Upper lobe of left lung (tissue), 6 donors: ENCODE measurements around the gene FBXL13. TPM values are rescaled to one million over a fixed set of nuclear protein-coding genes. Genes with fewer than 3 reads are reported as not detected.
"Not testable (repeated sequence)": the region's sequence is repeated elsewhere in the genome, so short reads cannot be mapped to it uniquely, and the experiment has no call there.

Source experiments
- ATAC-seq, 2 donors: fragments of 200-7000 bp; cut with Tn5 transposase; one replicate each; pipeline ENCODE4 v1.9.1; 2022; ENCODE audit warnings: mild to moderate bottlenecking in 2 of 2, moderate library complexity in 2 of 2; ENCODE audit not compliant: low FRiP score in 2 of 2
- DNase-seq, 2 donors: peaks; one replicate each; pipeline ENCODE4 v3.0.0-alpha.2; 2019 to 2020
- H3K27ac ChIP-seq, 4 donors: fragments of 200-600 bp; sonication (generic); one replicate each; pipeline ENCODE4 v1.5.1; 2016 to 2019
- H3K27me3 ChIP-seq, 4 donors: fragments of 200-600 bp; sonication (generic); one replicate each; pipeline ENCODE4 v1.5.1; 2017 to 2019
- H3K36me3 ChIP-seq, 4 donors: fragments of 200-600 bp; sonication (generic); one replicate each; pipeline ENCODE4 v1.5.1; 2016 to 2019
- H3K4me1 ChIP-seq, 4 donors: fragments of 200-600 bp; sonication (generic); one replicate each; pipeline ENCODE4 v1.5.1; 2018 to 2019
- H3K4me3 ChIP-seq, 4 donors: fragments of 200-600 bp; sonication (generic); one replicate each; pipeline ENCODE4 v1.5.1; 2017 to 2019; ENCODE audit warnings: mild to moderate bottlenecking in 2 of 4, moderate library complexity in 1 of 4
- H3K9me3 ChIP-seq, 4 donors: fragments of 200-600 bp; sonication (generic); one replicate each; pipeline ENCODE4 v1.5.1; 2018 to 2019
- EP300 ChIP-seq, 4 donors: sonication (generic); formaldehyde crosslinking; IDR thresholded peaks; one replicate each; pipeline ENCODE4 v1.5.1; 2017; ENCODE audit warnings: antibody characterized with exemption in 4 of 4, control low read depth in 2 of 4
- POLR2A ChIP-seq, 4 donors: fragments of 450-650 bp; IDR thresholded peaks; one replicate each; pipeline ENCODE4 v1.5.1; 2016 to 2017; ENCODE audit warnings: antibody characterized with exemption in 4 of 4, mild to moderate bottlenecking in 2 of 4
- POLR2AphosphoS5 ChIP-seq, 2 donors: sonication (generic); formaldehyde crosslinking; IDR thresholded peaks; one replicate each; pipeline ENCODE4 v1.5.1; 2017; ENCODE audit warnings: antibody characterized with exemption in 2 of 2
- WGBS, 2 donors: methylation state at CpG; one replicate each; pipeline ENCODE4 v1.1.5; 2017 to 2018; 5-methylcytosine and 5-hydroxymethylcytosine counted together
- total RNA-seq, 6 donors: library from RNA; depleted of rRNA in 4 of 6; stranded (reverse); fragments of >200 nt in 4 of 6; gene quantifications; one replicate each; pipeline versions ENCODE4 v1.1.0 to v1.2.1, GENCODE V29; 2016 to 2021
- TF ChIP-seq, protein P1 (sequence below), 6 experiments: fragments of 450-650 bp in 4 of 6; fragments of 200-600 bp in 2 of 6; sonication (generic) in 2 of 6; IDR thresholded peaks; one replicate each; pipeline ENCODE4 v1.5.1; 2016 to 2019; ENCODE audit warnings: antibody characterized with exemption in 6 of 6
- donor health status: DM: no; HTN: no; CAD: no; lungs with moderate emphysema.
- donor health status: DM: no; HTN: yes; CAD: no; lungs with severe emphysema.

FBXL13 gene
- total RNA-seq, 6 donors from 2014 or later: 1.6 to 11.6 (median 2.9) TPM

- no peaks in the 10 kb centered on the region for H3K9me3 ChIP-seq
- no peaks in the 10 kb centered on the region for H3K36me3 ChIP-seq
- DNase-seq (no peak), ATAC-seq (no peak)
- H3K4me3 ChIP-seq: no peak overlapping the region
- 78 to 89% methylated on average over 1 of the region's 1 CpG for WGBS, 2 donors
- no peak overlapping the region for H3K27ac ChIP-seq
- no peaks in the 10 kb centered on the region for H3K27me3 ChIP-seq
- no peaks in the 10 kb centered on the region for H3K4me1 ChIP-seq
- no peak for TF ChIP-seq POLR2AphosphoS5 (IDR thresholded peaks at IDR 0.05)
These were observed 92.4 kb downstream of the FBXL13 start for GRCh38 chr7:102982235-102982634.

- TF ChIP-seq POLR2A (IDR thresholded peaks at IDR 0.05): no peak
- TF ChIP-seq, protein P1, sequence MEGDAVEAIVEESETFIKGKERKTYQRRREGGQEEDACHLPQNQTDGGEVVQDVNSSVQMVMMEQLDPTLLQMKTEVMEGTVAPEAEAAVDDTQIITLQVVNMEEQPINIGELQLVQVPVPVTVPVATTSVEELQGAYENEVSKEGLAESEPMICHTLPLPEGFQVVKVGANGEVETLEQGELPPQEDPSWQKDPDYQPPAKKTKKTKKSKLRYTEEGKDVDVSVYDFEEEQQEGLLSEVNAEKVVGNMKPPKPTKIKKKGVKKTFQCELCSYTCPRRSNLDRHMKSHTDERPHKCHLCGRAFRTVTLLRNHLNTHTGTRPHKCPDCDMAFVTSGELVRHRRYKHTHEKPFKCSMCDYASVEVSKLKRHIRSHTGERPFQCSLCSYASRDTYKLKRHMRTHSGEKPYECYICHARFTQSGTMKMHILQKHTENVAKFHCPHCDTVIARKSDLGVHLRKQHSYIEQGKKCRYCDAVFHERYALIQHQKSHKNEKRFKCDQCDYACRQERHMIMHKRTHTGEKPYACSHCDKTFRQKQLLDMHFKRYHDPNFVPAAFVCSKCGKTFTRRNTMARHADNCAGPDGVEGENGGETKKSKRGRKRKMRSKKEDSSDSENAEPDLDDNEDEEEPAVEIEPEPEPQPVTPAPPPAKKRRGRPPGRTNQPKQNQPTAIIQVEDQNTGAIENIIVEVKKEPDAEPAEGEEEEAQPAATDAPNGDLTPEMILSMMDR (IDR thresholded peaks at IDR 0.05): no peak
- TF ChIP-seq POLR2AphosphoS5 (IDR thresholded peaks at IDR 0.05): no peak
- no peak for TF ChIP-seq EP300 (IDR thresholded peaks at IDR 0.05)
- no peak overlapping the region for H3K4me3 ChIP-seq
- no peaks in the 10 kb centered on the region for H3K9me3 ChIP-seq
- no peaks in the 10 kb centered on the region for H3K4me1 ChIP-seq
- DNase-seq: no peak
- WGBS, 2 donors: 90 to 100% methylated on average over 2 of the region's 2 CpGs
- no peaks in the 10 kb centered on the region for H3K36me3 ChIP-seq
- no peak for ATAC-seq
- H3K27ac ChIP-seq: no peak overlapping the region
- H3K27me3 ChIP-seq: no peaks in the 10 kb centered on the region
These were observed 93.1 kb downstream of the FBXL13 start for GRCh38 chr7:102981451-102981850.

DNA sequence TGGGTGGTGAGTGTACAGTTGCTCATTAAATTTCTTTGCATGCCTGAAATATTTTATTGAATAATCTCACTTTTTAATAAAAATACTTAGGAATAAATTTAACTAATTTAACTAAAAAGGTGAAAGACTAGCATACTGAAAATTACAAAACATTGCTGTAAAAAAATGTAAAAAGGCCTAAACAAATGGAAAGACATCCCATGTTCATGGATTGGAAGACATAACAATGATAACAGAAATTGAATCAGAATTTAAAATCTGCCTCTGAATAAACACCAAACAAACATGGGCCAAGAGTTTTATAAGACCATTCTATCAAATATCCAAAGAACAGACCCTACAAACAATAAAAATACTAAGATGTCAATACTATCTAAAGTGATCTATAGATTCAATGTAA is 94.9 kb downstream of the FBXL13 start:
- TF ChIP-seq EP300 (IDR thresholded peaks at IDR 0.05): no peak
- no peak for TF ChIP-seq POLR2AphosphoS5 (IDR thresholded peaks at IDR 0.05)
- no peak for TF ChIP-seq POLR2A (IDR thresholded peaks at IDR 0.05)
- TF ChIP-seq, protein P1 (IDR thresholded peaks at IDR 0.05): no peak
- no peaks in the 10 kb centered on the region for H3K36me3 ChIP-seq
- no peaks in the 10 kb centered on the region for H3K9me3 ChIP-seq
- H3K27ac ChIP-seq: no peak overlapping the region
- H3K27me3 ChIP-seq: no peaks in the 10 kb centered on the region
- DNase-seq (no peak), ATAC-seq (no peak)
- H3K4me1 ChIP-seq: no peaks in the 10 kb centered on the region
- H3K4me3 ChIP-seq: no peak overlapping the region

DNA sequence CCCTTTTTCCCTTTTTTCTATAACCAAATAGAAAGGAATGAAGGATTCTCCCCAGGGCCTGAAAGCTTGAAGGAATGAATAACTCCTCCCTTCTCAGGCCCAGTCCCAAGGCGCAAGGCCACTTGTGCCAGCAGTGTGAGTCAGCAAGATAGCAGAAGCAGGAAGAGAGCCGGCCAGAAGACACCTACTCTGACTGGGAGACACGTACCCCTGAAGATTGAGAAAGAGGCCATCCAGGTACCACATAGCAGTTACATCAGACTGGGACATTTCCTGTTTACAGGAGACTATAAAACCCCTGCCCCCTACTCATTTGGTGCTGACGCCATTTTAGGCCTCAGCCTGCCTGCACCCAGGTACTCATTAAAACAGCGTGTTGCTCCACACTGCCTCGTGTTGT is 96.3 kb downstream of the FBXL13 start:
- Histone ChIP-seq H3K36me3 (no peaks in the 10 kb centered on the region), H3K27me3 (no peaks in the 10 kb centered on the region), H3K4me3 (no peak overlapping the region), H3K9me3 (no peaks in the 10 kb centered on the region), H3K27ac (no peak overlapping the region), H3K4me1 (no peaks in the 10 kb centered on the region)
- TF ChIP-seq, protein P1 (IDR thresholded peaks at IDR 0.05): no peak
- no peak for TF ChIP-seq POLR2A (IDR thresholded peaks at IDR 0.05)
- TF ChIP-seq EP300 (IDR thresholded peaks at IDR 0.05): no peak
- no peak for TF ChIP-seq POLR2AphosphoS5 (IDR thresholded peaks at IDR 0.05)
- DNase-seq (peak in 1 of 2 donors; percentile 62), ATAC-seq (no peak)
- 64 to 79% methylated on average over 6 of the region's 6 CpGs for WGBS, 2 donors

- not testable (repeated sequence) for H3K36me3 ChIP-seq, H3K27ac ChIP-seq, DNase-seq, H3K9me3 ChIP-seq, ATAC-seq, H3K4me3 ChIP-seq, H3K4me1 ChIP-seq, H3K27me3 ChIP-seq
- 85 to 87% methylated on average over 4 of the region's 4 CpGs for WGBS, 2 donors
These were observed 97.0 kb downstream of the FBXL13 start for GRCh38 chr7:102977586-102977985.

DNA sequence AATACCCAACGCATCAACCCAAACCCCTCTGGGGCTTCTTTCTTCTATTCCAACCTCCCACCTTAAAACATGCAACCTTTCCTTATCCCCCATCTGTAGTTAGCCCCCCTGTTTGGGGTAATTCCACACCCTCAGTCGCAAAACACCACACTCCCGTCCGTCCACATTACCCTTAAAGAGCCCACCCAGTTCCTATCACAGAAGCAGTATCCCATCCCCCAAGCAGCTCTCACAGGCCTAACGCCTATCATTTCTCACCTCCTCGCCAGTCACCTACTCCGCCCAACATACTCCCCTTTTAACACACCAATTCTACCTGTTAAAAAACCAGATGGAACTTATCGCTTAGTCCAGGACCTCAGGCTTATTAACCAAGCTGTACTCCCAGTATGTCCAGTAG is 98.1 kb downstream of the FBXL13 start:
- H3K4me3 ChIP-seq: no peak overlapping the region
- TF ChIP-seq EP300 (IDR thresholded peaks at IDR 0.05) (no peak), POLR2A (IDR thresholded peaks at IDR 0.05) (no peak), POLR2AphosphoS5 (IDR thresholded peaks at IDR 0.05) (no peak)
- TF ChIP-seq, protein P1 (IDR thresholded peaks at IDR 0.05): no peak
- H3K4me1 ChIP-seq: no peaks in the 10 kb centered on the region
- WGBS, 2 donors: 92 to 97% methylated on average over 8 of the region's 8 CpGs
- DNase-seq (no peak), ATAC-seq (no peak)
- H3K27me3 ChIP-seq: no peaks in the 10 kb centered on the region
- no peaks in the 10 kb centered on the region for H3K36me3 ChIP-seq
- H3K27ac ChIP-seq: no peak overlapping the region
- H3K9me3 ChIP-seq: no peaks in the 10 kb centered on the region
